Colon (tissue), 2 donors: ENCODE results near the gene UBE2D2.

Experiments used
- FAIRE-seq: peaks from 2 replicates; lab custom pipeline; 2012; peaks lifted over from hg19 to GRCh38; lab: Jason Lieb, UNC
- donor health status: control.
- donor health status: control.

Gene UBE2D2

DNA sequence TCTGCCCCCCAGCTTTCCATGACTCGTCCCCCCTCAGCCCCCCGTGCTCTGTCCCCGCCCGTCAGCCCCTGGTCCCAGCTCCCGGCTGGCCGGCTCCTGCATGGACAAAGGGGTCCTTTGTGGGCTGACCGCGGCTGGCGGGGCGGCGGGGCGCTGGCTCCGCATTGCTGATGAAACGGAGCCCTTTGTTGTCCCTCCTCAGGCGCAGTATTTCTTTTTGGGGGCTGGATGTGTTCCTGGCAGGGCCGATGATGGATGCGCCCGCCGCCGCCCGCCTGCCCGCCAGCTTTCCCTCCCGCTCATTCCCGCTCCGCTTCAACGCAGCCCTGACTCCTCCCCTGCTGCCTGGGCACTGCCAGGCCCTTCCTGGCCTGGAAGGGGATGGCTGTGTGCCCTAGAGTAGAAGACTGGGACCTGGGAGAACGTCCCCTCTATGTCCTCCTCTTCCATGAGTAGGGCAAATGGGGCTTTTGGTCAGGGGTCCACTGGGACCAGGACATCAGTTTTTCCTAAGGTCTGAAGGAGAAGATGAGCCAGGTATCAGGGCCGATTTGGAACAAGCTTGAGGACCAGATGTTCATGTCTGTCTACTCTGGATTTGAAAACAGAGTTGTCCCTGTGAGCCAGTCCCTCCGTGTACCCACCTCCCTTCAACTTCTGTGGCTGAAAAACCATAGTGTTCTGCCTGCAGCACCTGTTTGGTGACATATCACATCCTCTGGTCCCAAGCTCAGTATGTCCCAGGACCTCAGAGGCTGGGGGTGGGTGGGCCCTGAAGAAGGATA lies 116.0 kb downstream of the UBE2D2 start:
- no peak for FAIRE-seq
